HG02943 (cell line): ENCODE results near the gene SPACA9.

ENCODE experiments used
- ATAC-seq: cut with Tn5 transposase; IDR thresholded peaks from one replicate; pipeline ENCODE4 v1.9.1; 2021; ENCODE audit warnings: mild to moderate bottlenecking, low read depth, moderate library complexity; ENCODE audit not compliant: unreplicated experiment

Gene SPACA9

DNA sequence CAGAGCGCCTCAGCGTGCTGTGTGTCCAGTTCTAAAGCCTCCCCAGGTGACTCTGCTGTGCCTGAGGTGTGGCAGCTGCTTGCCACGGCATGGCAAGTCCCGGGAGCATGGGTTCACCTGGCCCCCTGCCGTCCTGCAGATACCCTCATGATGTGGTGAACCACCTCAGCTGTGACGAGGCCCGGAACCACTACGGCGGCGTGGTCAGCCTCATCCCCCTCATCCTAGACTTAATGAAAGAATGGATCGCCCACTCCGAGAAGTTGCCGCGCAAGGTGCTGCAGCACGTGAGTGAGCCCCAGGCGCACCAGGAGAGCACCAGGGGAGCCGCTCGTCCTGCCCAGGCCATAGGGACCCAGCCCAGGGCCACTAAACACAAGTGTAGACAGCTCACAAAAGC, 9.5 kb downstream of the SPACA9 start:
- ATAC-seq, result no peak

DNA sequence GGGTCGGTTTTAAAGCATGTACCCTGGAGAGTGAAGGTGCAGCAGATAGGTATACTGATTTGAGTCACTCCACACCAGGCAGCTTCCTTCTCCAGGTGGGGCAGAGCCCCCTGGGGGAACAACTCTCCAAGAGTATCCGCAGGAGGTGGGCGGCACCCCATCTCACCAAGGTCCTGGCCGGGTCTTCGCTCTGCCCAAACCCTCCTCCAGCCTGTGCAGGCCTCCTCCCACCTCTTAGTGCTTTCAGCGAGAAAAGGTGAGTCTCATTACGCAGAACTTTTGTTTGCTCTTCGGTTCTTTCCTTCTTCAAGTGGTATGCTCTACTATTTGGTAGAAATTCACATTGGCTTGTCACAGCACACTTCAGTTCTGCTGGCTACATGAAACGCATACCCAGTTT, 13.7 kb downstream of the SPACA9 start:
- ATAC-seq, result no peak

DNA sequence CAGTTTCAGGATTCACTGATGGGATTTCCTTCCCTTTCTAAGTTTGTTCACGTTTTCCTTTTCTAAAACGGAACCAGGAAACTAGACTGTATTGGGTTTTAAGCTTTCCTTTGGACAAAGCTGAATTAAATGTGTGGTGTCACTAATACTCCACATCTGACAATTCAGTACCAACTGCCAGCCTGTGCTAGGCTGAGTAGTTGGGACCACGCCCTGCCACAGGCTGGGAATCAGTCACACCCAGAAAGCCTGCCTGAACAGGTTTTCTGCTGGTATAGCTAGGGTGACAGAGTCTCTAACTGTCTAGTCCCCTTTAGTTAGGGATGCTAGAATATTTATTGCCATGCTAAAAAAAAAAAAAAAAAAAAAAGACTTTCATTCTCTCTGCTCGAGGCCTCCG, 15.6 kb downstream of the SPACA9 start:
- no peak for ATAC-seq

DNA sequence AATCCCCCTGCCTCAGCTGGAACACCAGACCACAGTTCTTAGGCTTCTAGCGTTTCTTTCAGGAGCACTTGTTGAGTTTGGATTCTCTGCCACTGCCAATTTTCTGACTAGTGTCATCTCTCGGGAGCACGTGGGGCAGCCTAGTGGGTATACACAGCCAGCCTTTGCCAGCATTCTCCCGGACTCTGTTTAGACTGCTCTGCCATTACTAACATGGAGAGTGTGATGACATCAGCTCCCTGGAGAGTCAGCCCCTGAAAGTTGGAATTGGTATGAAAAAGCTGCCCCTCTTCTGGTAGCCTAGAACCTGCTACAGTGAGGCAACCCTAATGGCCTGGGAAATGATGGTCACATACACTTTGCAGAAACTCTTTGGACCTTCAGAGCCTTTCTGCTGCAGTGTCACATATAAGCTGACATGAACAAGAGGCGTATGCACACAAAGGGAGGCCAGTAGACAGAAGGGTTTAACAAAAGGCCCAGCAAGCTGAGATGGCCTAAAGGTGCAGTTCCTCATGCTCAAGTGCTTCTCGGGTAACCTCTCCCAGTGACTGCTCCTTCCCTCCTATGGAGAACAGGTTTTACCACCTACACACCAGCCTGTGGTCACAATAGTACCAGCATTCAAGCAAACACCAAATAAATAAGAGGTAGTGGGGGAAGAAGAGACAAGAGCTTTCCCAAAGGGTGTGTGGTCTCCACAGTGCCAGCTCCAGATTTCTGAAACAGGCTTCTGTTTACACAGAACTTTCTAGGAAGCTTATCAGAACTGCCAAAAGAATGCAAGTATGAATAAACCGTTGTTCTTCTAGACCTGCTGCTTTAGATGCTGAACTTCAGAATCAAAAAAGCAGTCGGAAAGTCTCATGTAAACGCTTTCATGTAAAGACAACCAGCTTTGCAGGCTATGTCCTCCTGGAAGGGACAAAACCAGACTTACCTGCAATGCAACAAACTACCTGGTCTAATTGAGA, 16.5 kb downstream of the SPACA9 start:
- no peak for ATAC-seq

DNA sequence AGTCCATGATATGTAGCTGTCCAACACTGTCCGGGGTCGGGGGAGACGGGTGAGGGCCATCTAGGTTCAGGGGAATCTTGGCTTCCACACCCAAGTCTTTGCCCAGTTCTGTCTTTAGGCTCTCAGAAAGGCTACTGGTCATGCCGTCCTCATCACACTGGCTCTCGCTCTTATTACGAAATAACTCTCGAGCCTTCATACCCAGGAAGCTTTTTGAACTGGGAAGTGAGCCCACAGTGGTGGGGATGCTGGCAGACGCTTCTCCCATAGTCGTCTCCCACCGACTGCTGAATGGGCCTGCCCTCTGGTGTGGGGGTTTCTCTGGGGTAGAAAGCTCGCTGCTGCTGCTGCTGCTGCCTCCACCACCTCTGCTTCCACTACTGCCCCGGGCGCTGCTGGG, 17.6 kb downstream of the SPACA9 start:
- no peak for ATAC-seq

DNA sequence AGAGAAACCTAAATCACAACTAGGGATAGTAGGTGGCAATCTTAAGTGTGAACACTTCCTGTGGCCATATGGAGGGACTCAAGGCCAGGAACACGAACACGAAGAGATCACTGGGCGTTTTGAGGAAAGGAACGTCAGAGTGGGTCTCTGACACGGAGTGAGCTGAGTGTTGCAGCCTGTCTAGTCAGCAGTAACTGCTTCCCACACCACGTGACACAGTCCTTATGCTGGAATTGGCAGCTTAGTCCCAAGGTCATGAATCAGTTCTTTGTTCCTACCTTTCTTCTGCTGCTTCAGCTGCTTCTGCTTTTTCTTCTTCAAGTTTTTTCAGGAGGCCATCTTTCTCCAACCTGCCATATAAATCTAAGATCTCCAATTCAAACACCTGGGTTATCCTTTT, 18.2 kb downstream of the SPACA9 start:
- no peak for ATAC-seq

DNA sequence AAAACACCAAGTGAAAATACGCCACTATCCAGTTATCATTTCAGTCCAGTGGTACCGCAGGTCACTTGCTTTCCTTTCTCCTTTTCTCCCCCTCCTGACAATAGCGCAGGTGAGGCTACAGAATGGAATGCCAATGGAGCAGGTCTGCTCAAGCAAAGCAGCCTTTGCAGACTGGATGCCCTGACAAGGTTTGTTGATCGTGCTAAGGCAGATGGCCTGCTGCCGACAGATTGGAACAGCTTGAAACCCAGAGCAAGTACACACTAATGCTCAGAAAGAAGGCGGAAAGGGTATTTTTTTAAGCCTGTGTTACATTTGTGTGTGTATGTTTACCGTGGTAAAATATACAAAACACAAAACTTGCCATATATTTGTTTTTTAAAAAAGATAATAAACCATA, 19.4 kb downstream of the SPACA9 start:
- ATAC-seq, result no peak

DNA sequence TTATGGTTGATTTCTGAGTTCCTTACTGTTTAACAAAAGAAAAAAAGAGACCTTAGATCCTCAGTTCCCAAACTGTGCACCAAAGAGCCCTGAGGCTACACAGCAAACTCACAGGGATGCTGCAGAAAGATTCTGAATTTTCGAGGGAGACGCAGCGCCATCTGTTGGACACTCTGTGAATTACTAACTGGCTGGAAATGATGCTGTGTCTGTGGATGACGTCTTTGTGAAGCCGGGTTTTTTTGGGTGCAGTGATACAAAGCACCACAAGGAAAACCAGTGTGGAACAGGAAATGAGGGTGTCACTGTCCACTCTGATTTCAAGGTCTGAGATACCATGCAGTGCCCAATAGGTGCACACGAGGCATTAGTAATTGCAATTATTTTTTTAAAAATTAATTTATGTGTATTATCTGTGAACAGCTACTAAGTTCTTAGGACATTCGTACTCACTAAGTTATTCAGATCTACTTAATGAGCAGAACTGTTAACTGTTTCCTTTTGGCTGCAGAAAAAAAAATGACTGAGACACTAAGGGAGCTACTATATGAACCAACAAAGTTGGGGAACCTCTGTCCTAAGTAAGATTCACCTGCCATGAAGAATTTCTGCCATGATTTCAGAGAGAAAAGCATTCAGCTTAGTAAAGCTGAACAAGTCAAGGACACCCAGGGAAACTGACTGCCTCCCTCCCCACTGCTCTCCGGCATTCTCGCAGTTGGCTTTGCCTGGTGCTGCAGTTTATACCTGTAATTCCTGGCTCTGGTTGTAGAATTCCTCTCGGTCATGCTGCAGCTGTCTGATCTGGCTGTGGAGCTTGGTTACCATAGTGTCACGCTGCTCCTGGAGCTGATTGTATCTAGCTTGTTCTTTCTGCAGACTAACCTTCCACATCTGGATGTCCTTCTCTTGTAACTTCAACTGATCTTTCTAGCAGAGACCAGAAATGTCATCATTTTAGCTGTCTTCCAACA, 23.4 kb downstream of the SPACA9 start:
- ATAC-seq, result no peak

DNA sequence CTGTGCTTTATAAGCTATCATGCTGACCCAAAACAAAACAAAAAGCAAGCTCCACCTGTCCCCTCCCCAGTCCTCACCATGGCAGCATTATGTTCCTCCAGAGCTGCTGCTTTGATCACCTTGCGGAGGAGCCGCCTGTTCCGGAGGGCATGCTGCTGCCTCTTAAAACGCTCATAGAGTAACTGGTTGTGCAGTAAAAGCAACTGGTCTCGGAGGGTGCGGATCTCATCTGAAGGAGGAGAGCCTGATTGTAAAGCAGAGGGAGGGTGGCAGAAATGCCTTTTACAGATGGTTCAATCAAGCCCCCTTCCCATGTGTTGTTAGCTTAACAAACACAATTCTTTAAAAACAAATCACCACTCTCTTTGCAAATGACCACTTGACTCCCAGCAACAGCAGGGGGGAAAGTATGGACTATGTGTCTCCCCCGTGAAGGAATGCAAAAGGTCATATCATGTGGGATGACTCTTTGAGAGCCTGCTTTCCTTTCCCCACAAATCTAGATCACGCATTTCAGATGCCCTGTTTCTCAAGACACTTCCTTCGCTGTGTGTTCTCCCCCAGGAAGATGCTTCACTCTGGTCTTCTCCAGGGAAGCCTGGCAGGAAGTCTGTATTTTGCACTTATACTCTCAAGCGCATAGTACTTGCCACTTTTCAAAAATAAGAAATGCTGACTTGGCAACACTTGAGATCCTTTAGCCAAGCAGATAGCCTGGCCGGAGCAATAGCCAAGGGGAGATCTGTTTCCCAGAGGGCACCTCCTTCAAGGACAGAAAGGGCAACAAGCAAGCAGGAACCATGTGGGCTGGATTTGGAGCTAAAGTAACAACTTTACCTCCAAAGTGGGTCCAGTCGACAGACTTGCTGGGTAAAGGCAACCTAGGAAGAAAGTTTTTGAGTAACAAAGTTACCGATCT, 25.1 kb downstream of the SPACA9 start:
- ATAC-seq, result no peak

DNA sequence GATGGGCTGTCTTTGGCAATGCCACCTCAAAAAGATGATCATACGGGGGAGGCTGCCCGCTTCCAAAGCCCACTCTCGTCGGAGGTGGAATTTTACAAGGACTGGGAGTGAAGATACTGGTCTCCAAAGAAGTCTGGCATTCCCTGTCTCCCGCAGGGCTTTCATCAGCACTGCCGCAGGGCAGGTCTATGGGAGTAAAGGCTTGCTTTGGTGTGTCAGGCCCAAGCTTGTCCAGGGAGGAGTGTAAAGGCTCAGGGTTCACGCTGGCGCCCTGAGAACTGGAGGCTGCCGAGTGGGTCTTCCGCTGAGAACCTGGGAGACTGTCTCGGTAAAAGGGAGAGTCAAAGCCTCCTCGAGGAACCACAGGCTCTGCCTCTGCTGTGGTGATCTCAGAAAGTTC, 27.0 kb downstream of the SPACA9 start:
- no peak for ATAC-seq

DNA sequence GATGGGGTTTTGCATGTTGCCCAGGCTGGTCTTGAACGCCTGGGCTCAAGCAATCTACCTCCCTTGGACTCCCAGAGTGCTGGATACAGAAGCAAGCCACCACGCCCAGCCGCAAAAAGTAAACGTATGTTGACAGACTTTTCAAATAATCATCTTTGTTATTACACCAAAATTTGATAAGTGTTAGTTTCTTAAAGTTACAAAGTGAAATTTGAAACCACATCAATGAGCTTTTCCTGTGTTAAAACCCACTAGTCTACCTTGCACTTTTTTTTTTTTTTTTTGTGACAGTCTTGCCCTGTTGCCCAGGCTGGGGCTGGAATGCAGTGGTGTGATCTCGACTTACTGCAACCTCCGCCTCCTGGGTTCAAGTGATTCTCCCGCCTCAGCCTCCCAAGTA, 29.9 kb downstream of the SPACA9 start:
- ATAC-seq, result no peak

DNA sequence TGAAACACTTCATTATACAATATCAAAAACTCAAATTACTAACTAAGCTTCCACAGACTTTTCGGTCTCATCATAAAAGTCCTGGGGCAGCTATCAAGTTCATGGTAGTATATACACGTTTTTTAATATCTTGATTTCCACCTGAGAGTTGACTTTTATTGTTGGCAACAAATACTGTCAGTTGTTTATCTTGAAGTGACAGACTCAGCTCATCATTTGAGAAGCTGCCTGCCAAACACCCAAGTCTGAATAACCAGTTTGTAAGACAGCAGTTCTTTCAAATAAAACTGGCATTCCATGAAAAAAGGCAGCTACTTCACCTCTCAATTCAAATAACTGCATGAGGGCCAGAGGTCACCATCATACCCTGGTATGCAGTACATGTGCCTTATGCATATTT, 30.6 kb downstream of the SPACA9 start:
- ATAC-seq, result no peak

DNA sequence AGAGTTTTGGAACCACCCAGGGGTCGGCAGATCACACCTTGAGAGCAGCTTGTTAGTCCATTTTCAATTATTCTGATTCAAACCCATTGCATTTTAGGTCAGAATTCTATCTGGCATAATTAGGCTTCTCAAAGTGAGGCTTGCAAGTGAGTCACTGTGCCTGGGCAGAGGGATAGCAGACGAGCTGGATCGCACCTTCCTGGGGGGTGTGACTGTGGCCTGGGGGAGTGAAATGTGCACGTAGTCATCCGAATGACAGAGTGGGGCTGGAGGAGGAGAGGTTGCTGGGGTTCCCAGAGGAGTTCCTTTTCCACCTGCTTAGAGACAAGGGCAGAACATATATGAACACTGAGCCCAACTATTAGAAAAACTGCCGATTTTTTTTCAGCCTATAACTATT, 31.7 kb downstream of the SPACA9 start:
- no peak for ATAC-seq

DNA sequence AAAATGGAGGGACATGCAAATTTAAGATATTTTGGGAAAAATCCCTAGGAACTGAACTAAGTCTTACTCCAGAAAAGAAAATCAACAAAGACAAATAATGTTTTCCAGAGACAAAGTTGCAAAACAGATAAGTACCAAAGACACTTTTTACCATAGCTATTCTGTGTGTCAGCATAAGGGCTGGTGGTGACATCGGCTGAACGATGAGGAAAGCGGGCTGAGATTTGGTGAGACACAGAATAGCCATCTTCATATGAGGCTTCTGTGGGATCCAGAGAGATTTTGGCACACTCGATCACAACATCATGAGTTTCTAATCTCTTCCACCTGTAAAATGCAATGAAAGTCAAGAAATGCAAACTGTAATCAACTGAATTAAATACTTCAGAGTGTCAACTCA, 33.4 kb downstream of the SPACA9 start:
- ATAC-seq, result no peak

DNA sequence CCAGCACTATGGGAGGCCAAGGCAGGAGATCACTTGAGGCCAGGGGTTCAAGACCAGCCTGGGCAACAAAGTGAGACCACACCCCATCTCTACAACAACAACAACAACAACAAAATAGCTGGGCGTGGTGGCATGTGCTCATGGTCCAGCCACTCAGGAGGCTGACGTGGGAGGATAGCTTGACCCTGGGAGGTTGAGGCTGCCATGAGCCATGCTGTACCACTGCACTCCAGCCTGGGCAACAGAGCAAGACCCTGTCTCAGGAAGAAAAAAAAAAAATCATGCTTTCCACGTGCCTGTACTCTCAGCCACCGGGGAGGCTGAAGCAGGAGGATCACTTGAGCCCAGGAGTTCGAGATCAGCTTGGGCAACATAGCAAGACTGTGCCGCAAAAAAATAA, 36.2 kb downstream of the SPACA9 start:
- ATAC-seq, result no peak

DNA sequence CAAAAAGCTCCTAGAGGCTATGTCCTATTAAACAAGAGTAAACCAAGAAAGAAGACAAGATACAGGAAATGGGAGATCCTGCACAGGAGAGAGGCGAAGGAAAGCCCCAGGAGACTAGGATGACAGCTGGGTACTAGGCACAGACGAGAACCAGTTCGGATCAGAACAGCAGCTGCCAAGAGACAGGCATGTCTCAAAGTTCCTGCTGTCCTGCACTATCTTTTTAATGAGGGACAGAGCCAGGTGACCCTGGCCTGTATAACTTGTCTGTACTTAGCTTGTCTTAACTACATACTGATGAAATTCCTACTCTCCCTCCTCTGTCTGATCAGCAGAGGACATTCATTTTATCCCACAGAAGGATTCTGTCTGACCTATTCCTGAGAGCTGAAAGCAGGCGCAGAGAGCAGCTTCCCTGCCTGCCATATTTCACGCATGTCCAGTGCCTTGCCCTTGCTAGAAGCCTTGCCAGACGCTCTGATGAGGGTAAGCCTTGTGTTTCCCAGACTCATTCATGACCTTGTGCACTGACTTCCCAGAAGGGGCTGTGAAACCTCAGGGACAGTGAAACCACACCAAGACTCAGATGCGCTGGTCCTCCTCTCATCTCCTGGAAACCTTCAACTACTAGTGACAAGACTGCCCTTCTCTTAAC, 41.0 kb downstream of the SPACA9 start:
- no peak for ATAC-seq

DNA sequence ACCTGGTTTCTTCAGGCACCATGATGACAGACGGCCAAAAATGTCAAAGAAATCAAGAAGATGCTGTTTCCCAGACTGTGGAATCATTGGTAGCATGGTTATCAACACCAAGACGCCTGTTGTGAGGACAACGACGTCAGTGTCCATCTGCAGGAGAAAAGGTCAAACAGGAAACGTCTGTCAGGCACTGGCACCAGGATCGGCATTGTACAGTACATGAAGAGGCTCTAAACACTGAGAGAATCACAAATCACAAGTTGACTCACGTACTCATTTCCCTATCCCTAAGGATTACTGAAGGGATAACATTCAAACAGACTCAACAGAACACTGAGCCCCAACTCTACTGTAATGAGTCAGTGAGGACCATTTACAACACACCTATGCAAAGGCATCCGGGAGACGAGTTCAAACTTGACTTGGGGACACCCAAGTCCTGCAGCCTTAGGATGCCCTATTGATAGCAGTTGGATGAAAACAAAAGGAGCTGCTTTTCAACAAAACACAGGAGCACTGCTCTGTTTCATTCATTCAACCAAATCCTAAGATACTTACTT, 44.7 kb downstream of the SPACA9 start:
- no peak for ATAC-seq

DNA sequence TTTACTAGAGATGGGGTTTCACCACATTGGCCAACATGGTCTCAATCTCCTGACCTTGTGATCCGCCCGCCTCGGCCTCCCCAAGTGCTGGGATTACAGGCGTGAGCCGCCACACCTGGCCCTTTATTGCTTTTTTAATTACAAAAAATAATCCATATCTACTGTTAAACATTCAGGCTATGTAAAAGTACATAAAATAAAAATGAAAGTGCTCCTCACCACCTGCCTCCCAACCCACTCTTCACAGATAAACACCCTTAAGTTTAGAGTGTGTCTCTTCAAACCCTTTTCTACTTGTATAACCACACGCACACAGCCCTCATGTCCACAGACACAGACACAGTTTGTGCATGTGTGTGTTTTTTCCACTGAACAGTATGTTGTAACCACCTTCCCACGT, 49.0 kb downstream of the SPACA9 start:
- ATAC-seq, result no peak

DNA sequence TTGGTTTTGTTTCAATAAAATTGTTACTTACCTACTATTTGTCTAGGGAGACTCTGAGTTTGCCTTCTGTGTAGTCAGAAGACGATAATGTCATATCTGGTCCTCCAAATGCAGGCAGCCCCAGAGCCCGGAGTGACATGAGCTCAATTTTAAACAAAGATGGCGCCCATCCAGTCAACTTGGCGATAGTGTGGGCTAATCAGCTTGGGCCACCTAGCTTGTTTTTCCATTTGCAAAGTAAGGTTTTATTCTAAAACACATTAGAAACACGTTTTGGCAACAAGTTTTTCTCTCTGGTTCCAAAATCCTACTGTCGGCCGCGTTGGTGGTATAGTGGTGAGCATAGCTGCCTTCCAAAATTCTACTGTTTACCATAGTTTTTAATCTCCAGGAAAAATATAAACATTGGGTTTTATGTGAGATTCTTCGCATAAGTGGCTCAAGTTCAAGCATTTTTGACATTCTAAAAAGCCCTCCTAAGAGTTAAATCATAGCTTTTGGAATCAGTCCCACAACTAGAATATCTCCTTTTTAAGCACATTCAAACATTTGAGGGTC, 52.6 kb downstream of the SPACA9 start:
- ATAC-seq, result no peak
